SU-DHL-6 (cell line): ENCODE measurements around the gene OR6X1.

Experiments
- CTCF ChIP-seq: fragments of 200-600 bp; sonication (generic); IDR thresholded peaks from one replicate; pipeline ENCODE4 v1.5.1; 2017; ENCODE audit warnings: antibody characterized with exemption, mild to moderate bottlenecking, low read length, moderate library complexity; ENCODE audit not compliant: insufficient read depth, poor library complexity, severe bottlenecking
- EZH2phosphoT487 ChIP-seq: fragments of 200-600 bp; sonication (generic), shearing (Covaris generic); conservative IDR thresholded peaks from 2 replicates; pipeline ENCODE4 v1.6.1; 2018; ENCODE audit warnings: mild to moderate bottlenecking, antibody characterized with exemption, low read length, moderate library complexity, mixed read lengths

DNA sequence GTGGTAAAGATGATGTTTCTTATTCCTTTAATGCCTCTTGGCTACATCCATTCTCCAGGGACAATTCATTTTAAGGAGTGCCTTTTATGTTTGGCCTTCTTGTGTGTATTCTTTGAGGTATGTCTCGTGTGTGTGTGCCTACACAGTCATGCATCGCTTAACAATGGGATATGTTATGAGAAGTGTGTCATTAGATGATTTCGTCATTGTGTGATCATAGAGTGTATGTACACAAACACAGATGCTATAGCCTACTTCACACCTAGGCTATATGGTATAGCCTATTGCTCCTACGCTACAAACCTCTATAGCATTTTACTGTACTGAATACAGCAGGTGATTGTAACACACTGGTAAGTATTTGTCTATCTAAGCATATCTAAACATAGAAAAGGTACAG is 35.8 kb downstream of the OR6X1 start:
- TF ChIP-seq CTCF (no peak), EZH2phosphoT487 (no peak)
